ENCODE results near the gene NBPF3. TPM values are rescaled to one million over a fixed set of nuclear protein-coding genes. Genes with fewer than 3 reads are reported as not detected.

The NBPF3 gene
- total RNA-seq, 1 donor from 2014 or later = 13.7 TPM

- peaks cover 42% of the 10 kb centered on the region for H3K27me3 Mint-ChIP-seq
- H3K4me3 Mint-ChIP-seq = peak overlapping the region; percentile 80
- TF ChIP-seq CTCF (conservative IDR thresholded peaks at IDR 0.05) = peak; percentile 18
- H3K9me3 Mint-ChIP-seq = no peaks in the 10 kb centered on the region
- H3K36me3 Mint-ChIP-seq = no peaks in the 10 kb centered on the region
- H3K27ac Mint-ChIP-seq = no peak overlapping the region
- no peak for DNase-seq (ENCODE audit: extremely low spot score, unreplicated experiment)
- H3K4me1 Mint-ChIP-seq (ENCODE audit: unreplicated experiment) = peaks cover 16% of the 10 kb centered on the region
Measured at GRCh38 chr1:21510113-21510493, 70.2 kb downstream of the NBPF3 start.

- no peak for TF ChIP-seq CTCF (conservative IDR thresholded peaks at IDR 0.05)
- H3K27ac Mint-ChIP-seq = no peak overlapping the region
- H3K27me3 Mint-ChIP-seq = peaks cover 42% of the 10 kb centered on the region
- H3K4me1 Mint-ChIP-seq (ENCODE audit: unreplicated experiment) = peaks cover 16% of the 10 kb centered on the region
- H3K36me3 Mint-ChIP-seq = no peaks in the 10 kb centered on the region
- peak overlapping the region; percentile 80 for H3K4me3 Mint-ChIP-seq
- no peak for DNase-seq (ENCODE audit: extremely low spot score, unreplicated experiment)
- H3K9me3 Mint-ChIP-seq = no peaks in the 10 kb centered on the region
Measured at GRCh38 chr1:21510885-21511578, 71.1 kb downstream of the NBPF3 start.

GRCh38 chr1:21511579-21512522 is 71.9 kb downstream of the NBPF3 start:
- Mint-ChIP-seq H3K4me3 (peak overlapping the region; percentile 59), H3K9me3 (no peaks in the 10 kb centered on the region), H3K27me3 (peaks cover 38% of the 10 kb centered on the region), H3K27ac (no peak overlapping the region), H3K4me1 (ENCODE audit: unreplicated experiment) (peaks cover 21% of the 10 kb centered on the region), H3K36me3 (no peaks in the 10 kb centered on the region)
- no peak for TF ChIP-seq CTCF (conservative IDR thresholded peaks at IDR 0.05)
- DNase-seq (ENCODE audit: extremely low spot score, unreplicated experiment) = no peak

GRCh38 chr1:21514245-21514644 is 74.3 kb downstream of the NBPF3 start:
- H3K36me3 Mint-ChIP-seq = no peaks in the 10 kb centered on the region
- no peak overlapping the region for H3K27ac Mint-ChIP-seq
- H3K27me3 Mint-ChIP-seq = peaks cover 25% of the 10 kb centered on the region
- no peak for TF ChIP-seq CTCF (conservative IDR thresholded peaks at IDR 0.05)
- H3K4me1 Mint-ChIP-seq (ENCODE audit: unreplicated experiment) = peaks cover 24% of the 10 kb centered on the region
- no peak overlapping the region for H3K4me3 Mint-ChIP-seq
- no peaks in the 10 kb centered on the region for H3K9me3 Mint-ChIP-seq
- DNase-seq (ENCODE audit: extremely low spot score, unreplicated experiment) = no peak

- DNase-seq (ENCODE audit: extremely low spot score, unreplicated experiment) = no peak
- TF ChIP-seq CTCF (conservative IDR thresholded peaks at IDR 0.05) = no peak
- Mint-ChIP-seq H3K27me3 (peaks cover 4% of the 10 kb centered on the region), H3K27ac (no peak overlapping the region), H3K4me1 (ENCODE audit: unreplicated experiment) (peaks cover 18% of the 10 kb centered on the region), H3K9me3 (no peaks in the 10 kb centered on the region), H3K36me3 (no peaks in the 10 kb centered on the region), H3K4me3 (no peak overlapping the region)
Measured at GRCh38 chr1:21517161-21517589, 77.2 kb downstream of the NBPF3 start.
